HG02840 (cell line): ENCODE data around the gene SAPCD1.

Source experiments
- ATAC-seq: cut with Tn5 transposase; IDR thresholded peaks from one replicate; pipeline ENCODE4 v1.9.1; 2021; ENCODE audit warnings: mild to moderate bottlenecking, moderate library complexity, moderate number of reproducible peaks; ENCODE audit not compliant: unreplicated experiment, low FRiP score

SAPCD1 gene

DNA sequence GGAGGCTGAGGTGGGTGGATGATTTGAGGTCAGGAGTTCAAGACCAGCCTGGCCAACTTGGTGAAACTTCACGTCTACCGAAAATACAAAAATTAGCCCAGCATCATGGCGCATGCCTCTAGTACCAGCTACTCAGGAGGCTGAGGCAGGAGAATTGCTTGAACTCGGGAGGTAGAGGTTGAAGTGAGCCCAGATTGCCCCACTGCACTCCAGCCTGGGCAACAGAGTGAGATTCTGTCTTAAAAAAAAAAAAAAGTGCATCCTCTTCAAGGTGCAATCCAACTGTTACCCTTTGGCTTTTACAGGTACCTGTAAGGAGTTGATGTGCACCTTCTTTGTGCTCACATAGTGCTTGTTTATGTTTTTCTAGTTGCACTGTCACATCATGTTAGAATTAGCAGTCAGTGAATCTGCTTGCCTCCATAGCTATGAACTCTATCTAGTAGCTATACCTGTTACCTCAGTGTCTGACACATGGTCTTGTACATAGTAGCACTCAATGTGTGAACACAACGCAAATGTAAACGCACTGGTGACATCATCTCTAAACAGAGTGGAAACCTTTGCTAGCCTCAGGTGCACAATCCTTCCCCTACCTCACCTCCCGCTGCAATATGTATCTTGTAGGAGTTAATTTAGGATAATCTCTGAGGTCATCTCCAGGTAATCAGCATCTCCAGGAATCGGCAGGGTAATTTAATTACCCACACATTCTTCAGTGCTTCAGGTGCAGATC is 13.0 kb upstream of the SAPCD1 start:
- no peak for ATAC-seq

DNA sequence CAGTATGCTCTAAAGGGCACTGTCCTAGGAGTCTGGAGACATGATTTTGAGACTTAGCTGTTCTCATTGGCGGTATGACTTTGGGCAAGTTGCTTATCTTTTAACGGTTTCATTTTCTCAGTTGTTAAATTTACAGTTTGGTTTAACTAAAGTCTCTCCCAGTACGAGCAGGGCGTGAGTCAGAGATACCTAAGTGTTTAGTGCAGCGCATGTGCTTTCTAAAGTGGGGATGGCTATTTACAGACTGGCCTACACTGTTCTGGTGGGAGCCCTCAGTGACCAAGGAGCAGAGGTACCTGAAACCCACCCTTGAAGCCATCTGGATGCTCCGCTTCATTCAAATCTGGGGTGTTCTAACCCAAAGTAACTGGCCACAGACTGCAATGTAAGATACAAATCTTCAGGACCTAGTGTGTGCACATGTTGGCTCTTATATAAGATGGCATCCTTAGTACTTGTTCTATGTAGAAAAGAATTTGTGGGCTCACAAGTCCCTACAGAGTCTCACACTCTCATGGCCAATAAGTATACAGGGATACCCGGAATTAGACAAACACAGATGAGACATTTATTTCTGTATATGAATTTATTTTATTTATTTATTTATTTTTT is 11.9 kb upstream of the SAPCD1 start:
- ATAC-seq: no peak

DNA sequence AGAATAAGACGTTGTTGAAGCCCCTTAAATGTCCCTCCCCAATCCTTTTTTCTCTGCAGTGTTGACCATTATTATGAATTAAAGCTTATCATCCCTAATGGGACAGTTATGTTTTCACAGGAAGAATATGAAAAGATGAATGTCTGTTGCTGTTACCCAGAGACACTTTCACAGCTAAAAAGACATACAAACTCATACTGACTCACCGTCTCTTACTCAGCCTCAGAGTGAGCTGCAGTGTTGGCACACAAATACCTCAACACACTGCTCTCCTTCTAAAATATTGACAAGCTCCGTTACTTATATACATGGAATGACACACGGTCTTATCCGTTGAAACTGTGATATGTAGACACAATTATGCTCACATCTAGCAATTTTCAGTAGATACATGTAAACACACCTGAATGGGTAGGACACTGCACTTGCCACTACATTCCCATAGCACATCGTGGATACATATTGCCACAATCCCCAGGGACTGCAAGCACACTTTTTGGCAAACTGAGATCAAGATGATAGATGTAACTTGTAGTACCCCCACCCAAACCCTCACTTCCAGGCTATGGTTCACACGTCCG is 9.6 kb upstream of the SAPCD1 start:
- ATAC-seq: no peak

DNA sequence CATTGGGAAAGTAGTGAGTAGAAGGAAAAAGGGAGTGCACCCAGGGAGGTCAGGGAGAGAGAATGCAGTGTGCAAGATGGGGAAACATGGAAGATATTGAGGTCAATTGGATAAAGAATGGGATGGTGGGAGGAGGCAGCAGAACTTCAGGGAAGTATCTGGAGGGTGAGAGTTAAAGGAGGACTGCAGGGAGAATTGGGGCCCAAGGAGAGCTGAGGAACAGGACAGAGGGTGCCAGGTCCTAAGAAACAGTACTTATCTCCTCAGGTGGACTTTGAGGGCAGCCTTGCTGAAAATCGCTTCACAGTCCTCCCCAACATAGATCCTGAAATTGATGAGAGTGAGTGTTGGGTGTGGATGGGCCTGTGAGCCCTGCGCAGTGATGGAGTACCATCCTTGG is 4.2 kb upstream of the SAPCD1 start:
- no peak for ATAC-seq

DNA sequence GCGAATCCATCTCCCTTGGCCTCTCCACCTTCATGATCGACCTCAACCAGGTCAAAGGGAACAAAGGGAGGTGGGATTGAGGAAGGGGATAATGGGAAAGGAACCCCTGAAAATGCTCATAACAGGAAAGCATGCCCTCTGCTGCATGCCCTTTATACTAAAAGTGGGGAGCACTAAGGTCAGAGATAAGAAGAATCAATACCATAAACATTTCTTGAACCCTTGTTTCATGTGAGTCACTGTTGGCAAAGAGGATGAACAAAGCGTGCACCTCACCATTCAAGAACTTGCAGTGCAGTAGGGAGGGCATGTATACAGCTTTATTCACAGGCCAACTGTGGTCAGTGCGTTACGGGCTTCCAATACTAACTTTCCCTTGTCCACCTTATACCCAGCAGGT is 1.7 kb upstream of the SAPCD1 start:
- ATAC-seq: no peak

DNA sequence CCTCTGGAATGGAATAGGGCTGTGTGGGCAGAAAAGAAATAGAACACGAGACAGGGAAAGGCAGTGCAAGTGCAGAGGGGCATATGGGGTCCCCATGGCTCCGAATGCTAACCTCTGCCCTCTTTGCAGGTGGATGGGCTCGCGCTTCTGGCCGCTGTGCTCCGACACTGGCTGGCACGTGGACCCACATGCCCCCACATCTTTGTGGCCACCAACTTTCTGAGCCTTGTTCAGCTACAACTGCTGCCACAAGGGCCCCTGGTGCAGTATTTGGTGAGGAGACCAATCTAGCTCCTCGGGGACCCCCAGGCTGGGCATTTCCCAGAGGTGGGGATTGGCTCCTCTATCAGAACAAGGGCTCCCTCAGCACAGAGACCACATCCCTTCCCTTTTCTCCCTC is 1.1 kb upstream of the SAPCD1 start:
- ATAC-seq: no peak

DNA sequence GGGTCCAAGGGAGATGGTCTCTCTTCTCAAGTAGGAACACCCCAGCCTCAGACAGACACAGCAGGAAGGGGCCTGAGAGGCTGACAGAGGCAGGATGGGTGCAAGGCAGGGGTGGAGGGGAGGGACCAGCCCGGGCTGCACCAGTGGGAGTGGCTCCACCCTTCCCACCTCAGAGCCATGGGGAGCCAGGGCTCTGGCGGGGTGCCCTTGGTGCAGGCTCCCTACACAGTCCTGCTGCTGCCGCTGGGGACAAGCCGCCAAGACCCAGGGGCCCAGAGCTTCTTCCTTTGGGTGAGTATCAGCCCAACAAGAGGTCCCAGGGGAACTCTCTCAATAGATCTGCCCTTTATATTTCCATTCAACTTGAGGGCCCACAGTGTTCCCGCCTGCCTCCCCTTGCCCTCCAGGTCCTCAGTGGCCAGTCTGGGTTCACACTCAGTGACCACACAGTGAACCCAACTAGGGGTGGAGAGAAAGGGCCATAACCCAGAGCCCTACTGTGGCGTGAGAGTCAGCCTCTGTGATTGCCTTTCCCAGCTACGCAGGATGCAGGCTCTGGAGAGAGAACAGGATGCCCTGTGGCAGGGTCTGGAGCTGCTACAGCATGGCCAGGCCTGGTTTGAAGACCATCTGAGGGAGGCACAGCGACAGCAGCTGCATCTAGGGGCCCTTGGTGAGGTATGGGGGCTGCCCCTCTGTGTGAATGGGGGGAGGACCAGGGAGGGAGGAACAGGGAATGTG is 592 bp downstream of the SAPCD1 start:
- no peak for ATAC-seq

DNA sequence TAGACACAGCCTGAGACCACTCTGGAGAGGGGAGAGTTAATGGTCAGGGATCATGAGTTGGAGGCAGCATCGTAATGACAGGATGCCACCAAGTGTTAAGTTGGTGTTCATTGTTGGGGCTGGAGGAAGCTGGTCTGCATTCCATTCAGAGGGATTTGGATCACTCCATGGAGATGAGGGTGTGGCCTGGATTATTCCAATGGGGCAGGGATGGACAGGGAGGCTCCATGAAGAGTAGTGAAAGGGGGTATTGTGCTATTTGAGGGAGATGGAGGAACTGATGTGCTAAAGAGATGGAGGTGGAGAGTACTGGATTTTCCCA is 1.1 kb downstream of the SAPCD1 start:
- ATAC-seq: no peak

DNA sequence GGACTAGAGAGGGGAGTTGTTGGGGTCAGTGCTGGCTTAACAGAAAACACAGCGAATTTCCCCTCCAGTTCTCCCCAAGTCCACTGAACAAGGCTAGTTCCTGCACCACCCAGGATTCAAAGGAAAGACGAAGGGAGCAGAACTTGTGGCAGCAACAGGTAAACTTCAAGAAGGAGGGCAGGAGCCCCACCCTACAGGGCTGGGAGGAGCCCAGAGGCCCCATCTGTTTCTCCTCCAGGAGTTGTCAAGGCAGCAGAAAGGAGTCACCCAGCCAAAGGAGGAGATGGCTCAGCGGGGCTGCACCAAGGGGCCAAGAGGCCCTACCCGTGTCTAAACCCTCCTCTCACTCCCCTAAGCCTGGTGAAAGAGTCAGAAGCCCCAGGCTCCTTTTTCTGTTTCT is 1.7 kb downstream of the SAPCD1 start:
- no peak for ATAC-seq

DNA sequence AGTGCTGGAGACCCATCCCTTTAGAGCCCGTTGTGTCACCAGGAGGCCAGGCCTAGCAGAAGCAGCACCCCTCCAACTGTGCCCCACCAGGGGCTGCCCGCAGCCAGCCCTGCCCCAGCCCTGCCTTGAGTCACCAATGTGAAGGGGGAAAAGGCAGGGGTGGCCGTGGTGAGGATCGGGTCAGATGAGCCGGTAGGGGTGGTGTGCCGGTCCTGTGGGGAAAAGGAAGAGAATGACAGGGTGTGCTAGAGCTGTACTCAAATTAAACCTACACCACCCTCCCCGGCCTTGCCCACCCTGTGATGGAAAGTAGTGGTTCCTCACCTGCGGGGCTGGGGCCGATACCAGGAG is 3.1 kb downstream of the SAPCD1 start:
- no peak for ATAC-seq

DNA sequence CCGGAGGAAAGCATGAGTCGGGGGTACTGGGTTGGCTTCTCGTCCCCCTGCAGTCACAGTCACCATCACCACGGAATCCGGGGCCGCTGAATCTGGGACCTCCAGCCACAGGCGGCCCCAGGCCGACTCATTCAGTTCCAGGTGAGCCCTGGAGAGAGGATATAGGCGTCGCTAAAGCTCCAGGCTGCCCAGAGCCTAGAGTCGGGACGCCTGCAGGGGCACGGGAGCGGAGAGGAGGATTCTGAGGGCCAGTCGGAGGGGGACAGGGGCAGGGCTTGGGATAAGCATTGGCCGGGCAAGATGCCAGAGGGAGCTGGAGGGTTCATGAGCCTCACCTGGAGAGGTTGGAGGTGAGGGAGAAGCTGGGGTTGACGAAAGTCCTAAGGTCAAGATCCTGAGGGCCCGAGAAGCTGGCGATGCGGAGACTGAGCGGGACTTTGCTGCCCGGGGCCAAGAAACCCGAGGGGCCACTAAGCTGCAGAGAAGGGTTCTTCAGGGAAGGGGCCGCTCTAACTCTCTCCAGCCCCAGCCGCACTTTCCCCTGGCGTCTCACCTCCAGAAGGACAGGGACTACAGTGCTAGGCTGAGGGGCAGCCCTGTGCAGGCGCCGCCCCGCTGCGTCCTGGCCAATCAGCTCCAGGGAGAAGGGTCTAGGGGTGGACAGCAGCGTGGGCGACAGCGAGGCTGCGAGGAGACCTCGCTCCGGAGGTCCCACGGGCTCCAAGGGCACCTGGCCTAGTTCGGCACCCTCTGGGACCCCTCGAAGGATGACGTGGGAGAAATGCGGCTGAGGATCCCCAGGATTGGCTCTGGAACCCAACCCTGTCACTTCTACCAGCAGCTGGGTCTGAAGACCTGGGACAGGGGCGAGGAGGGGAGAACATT is 3.7 kb downstream of the SAPCD1 start:
- ATAC-seq: no peak

DNA sequence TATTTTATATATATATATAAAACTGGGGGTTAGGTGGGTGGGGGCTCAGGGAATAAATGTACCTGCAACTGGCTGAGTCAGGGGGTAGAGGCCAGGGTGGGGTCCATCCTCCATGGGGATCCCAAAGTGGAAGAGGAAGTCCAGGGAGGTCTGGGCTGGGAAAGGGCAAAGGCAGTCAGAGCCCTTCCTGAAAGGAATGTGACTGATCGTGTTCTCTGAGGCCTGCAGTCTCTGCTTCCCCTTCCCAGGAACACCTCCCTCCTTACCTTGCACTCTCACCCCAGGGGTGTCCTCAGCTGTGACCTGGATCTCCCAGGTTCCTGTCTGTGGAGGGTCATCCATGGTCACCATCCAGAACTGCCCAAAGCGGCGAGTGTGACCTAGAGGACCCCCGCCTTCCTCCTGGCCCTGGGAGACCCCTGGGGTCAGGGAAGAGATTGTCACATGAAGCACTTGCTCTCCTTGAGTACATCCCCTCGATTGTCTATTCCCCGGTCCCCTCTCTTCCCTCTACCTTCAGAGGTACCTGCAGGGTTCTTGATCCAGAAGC is 4.7 kb downstream of the SAPCD1 start:
- ATAC-seq: no peak

DNA sequence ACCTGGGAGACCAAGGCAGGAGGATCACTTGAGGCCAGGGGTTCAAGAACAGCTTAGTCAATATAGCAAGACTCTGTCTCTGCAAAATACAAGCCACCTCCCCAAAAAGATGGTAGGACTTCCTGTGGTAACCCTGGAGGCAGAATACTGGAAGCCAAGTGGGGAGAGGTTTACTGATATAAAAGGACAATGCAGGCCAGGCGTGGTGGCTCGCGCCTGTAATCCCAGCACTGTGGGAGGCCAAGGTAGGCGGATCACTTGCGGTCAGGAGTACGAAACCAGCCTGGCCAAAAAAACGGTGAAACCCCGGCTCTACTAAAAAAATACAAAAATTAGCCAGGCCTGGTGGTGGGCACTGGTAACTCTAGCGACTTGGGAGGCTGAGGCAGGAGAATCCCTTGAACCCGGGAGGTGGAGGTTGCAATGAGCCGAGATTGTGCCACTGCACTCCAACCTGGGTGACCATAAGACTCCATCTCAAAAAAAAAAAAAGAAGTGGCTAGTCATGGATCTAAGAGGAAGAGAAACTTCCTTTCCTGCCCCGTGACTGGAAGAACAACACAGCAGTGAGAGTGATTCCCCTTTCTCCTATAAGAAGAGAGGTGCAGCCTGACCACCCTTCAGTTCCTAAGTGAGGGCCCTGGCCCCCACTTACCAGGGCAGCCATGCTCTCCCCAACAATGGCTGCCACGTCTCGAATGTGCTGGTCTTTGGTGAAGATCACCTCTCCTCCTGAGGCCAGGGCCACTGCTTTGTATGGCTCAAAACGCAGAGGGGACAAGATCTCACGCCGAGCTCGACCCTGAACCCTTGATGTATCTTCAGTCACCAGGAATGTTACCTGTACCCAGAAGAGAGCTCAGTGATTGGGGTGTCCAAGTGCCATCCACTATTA is 6.2 kb downstream of the SAPCD1 start:
- no peak for ATAC-seq

DNA sequence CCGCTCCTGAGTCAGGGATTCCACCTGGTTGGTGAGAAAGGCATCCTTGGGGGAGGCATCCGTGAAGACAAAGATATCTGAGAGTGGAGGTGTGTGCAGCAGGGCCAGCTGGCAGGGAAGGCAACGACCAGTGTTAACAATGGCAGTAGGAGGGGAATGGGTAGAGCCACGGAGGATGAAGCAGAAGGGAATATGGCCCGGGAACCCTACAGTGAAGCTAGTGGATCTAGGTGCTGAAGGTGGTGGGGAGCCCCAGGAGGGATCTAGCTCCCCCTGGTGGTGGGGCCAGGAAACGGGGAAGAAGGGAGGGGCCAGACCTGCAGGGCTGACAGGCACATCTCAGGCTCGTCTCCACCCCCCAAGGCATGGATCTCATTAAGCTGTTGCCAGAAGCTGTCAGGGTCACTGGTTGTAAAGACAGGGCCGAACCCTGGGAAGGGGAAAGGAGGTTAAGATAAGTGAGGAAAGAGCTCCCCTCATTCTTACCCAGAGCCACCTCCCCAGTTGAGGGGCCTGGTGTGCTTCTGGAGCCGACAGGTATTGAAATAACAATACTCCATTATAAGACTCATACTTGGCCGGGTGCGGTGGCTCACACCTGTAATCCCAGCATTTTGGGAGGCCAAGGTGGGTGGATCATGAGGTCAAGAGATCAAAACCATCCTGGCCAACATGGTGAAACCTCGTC is 7.4 kb downstream of the SAPCD1 start:
- ATAC-seq: no peak

DNA sequence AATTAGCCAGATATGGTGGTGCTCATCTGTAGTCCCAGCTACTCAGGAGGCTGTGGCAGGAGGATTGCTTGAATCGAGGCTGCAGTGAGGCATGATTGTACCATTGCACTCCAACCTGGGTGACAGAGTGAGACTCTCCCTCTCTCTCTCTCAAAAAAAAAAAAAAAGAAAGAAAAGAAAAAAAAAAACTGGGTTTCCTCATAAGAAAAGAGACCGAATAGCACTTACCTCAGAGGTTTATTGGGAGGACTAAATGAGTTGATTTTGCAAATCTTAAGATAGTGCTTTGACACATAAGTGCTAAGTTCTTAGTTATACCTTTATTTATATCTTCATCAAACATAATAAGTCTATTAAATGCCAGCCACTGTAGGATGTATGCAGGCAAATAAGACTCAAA is 8.4 kb downstream of the SAPCD1 start:
- no peak for ATAC-seq

DNA sequence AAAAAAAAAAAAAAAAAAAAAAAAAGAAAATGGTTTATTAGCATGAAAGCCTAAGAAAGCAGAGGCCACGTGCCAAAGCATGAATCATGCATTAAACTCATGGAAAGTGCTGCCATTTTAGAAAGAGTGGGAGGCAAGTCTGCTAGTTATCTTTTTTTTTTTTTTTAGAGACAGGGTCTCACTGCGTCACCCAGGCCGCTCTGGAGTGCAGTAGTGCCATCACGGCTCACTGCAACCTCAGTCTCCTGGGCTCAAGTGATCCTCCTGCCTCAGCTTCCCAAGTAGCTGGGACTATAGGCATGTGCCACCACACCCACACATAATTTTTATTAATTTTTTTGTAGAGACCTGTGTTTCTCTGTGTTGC is 9.5 kb downstream of the SAPCD1 start:
- ATAC-seq: no peak

DNA sequence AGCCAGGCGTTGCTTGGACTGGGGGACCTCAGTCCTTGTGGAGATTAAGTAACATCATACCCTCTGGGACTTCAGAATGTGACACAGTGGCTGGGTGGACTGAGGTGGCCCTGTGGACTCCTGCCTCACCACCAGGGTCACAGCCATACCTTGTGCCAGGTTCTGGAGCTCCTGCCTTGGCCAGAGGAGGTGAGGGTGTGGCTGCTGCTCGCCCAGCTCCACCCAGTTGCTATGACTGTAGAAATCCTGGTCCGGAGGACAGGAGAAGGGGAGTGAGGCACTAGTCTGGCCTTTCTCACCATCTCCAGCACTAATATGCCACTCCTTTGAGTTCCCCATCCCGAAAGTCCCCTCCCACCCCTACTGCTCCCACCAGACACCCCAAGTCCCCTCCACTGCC is 12.7 kb downstream of the SAPCD1 start:
- ATAC-seq: no peak

DNA sequence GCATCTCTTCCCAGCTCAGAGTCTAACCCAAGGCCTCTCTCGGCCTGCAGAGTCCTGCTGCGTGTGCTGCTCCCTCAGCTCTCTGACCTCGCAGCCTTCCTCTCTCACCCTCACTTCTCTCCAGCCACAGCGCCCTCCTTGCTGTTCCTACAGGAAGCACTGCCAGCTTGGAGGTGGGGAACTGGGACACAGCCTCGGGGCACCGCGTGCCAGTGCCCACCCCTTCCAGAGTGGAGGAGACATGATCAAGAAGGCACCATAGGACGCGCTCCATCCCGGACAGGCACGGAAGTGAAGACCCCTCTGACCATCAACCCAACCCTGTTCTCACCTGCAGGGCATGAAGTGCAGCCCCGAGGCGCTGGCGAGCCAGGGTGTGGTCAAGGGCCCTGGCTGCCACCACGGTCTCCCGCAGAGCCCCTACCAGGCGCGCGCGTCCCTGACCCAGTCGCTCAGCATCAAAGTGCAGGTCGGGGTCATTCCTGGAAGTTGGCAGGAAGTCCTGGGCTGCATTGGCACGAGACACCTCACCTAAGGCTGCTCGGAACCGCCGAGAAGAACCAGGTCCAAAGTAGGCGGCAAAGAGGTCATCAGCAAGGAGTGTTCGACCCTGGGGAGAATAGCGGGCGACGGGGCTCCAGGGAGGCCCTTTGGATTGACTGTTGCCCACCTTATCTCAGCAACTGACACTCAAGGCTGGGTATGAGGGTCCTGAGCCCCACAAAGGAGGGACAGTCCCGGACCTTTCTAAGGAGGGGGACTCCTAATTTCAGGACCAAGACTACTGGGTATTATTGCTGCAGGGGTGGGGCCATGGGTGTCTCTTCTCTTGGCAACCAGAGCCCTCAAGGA is 13.4 kb downstream of the SAPCD1 start:
- ATAC-seq: no peak
